ENCODE results near the gene FBXO28.

GRCh38 chr1:224095339-224095738 is 18.6 kb upstream of the FBXO28 start:
- TF ChIP-seq POLR2A (IDR thresholded peaks at IDR 0.05) (no peak), CTCF (IDR thresholded peaks at IDR 0.05) (no peak)
